CD4-positive, alpha-beta T cell treated with Interleukin-4 for 4 hours (primary cell): Measurements from ENCODE around the gene ATP1B4.
A peak's percentile ranks its signal among the peaks of the same experiment; 100 is the strongest.

Source experiments
- DNase-seq: peaks from one replicate; pipeline ENCODE4 v3.0.0-alpha.2; 2020

The ATP1B4 gene

DNA sequence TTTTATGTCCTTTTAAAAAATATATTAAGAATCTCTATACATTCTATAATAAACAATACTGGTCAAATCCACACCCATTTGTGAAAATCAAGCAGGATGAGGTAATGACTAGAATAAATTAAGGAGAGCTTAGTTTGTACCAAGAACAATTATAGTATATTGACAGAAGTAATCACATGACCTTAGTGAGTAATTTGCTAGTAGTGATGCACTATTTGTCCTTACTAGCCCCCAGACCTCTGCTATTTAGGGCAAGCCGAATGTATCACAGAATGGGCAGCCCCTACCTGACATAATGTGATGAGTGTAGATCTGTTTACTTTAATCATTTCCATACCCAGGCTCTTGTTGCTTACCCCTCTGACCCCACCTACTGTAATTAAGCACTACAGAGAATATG lies 15.8 kb downstream of the ATP1B4 start:
- no peak for DNase-seq

DNA sequence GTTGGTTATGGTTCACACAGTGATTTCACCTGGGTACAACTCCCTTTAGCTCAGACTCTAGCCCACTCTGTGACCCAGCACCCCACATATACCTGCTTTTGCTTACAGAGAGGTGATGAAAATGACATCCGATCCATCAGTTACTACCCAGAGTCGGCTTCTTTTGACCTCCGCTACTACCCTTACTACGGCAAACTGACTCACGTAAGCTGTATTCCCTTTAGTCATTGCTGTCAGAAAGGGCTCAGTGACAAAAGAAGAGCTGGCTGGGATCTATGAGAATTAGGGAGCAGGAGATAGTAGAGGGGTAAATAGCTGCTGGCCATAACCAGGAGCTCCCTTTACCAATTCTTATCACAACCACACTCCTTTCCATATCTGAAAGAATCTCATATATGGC lies 16.7 kb downstream of the ATP1B4 start:
- no peak for DNase-seq

DNA sequence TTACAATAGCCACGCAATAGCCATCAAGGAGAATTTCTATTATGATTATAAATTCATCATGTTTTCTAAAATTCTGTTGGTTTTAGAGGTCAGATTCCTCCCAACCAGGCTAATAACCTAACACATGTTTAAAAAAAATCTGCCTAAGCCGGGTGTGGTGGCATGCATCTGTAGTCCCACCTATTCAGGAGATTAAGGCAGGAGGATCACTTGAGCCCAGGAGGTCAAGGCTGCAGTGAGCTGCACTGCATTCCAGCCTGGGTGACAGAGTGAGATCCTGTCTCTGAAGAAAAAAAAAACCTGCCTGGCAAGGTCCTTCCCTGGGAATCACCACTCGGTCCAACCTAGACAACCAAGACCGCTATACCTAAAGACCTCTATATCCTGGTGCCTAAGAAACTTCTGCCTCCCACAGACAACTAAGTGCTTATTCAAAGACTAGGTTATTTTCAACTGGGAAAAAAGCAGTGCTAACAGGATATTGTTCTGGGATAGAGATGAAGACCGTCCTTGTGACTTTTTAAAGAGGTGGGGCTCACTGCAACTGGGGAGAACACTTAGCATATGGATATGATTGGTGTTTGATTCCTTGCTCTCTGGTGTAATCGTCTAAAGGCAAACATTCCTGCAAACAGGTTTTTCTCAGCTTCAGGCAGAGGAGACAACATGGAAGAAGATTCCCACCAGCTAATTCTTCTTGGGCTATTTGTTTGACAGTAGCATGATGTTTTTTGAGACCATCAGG lies 18.2 kb downstream of the ATP1B4 start:
- no peak for DNase-seq

DNA sequence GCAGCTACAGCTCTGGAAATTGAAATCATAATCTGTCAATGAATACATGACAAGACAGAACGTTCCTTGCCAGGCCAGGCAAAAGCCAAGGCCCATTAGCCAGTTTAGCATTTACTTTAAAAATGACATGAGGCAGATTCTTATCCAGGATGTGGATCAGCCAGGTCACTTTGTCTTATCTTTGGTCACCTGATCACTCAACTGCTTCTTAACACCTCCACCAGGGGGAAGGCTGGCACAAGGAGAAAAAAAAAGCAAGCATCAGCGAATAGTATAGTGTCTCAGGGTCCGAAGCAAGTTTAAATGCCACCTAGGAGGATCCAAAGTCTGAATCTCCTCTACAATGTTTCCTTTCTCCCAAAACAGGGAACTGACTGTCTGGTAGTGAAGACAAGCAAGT lies 18.8 kb downstream of the ATP1B4 start:
- DNase-seq: peak; percentile 25

DNA sequence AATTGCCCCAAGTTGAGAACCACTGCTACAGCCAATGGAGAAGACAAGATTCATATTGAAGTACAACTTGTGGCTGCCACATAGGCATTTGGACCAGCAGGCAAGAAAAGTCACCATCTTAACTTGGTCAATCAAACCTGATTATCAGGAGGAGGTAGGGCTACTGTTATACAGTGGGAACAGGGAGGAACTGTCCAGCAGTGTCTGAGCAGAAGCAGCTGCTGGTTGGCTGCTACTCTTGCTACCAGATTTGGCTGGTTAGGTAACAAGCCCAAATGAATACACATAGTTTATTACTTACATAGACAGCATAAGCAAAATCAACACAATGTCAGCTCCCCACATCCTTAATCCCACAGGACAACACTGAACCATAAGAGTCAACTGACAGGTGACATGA lies 39.4 kb downstream of the ATP1B4 start:
- no peak for DNase-seq

DNA sequence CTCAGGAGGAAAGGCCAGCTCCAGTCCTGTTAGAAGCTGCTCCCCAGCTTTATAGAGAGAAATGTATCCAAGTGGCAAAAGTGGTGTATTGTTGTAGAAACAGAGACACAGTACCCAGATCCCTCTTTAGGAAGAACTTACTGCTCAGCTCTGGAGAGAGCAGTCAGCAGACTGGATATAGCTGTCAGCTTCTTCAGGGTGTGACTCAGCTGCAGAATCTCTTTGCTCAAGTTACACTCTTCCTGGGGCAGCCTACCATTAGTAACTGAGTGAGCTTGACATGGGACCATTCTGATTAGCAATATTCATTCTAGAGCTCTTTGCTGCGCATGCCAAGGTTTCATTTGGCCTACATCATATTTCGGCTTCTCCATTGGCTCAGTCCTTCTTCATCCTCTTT lies 40.5 kb downstream of the ATP1B4 start:
- no peak for DNase-seq

DNA sequence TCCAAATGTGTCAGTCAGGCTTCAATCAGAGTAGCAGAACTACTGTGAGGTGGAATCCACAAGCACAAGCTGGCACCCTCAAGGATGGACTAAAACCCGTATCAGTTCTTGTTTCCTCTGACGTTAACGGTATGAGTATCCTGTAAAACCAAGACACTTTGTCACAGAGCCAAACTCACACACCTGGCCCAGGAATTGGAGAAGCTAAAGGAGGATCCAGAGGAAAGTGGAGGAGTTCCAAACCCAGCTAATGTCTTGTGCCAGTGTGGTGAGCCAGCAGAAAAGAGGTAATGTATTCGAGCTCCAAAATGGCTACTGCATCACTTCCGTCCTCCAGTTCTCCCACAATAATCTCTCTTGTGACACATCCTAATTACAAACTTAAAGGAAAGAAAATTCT lies 44.7 kb downstream of the ATP1B4 start:
- DNase-seq: no peak

DNA sequence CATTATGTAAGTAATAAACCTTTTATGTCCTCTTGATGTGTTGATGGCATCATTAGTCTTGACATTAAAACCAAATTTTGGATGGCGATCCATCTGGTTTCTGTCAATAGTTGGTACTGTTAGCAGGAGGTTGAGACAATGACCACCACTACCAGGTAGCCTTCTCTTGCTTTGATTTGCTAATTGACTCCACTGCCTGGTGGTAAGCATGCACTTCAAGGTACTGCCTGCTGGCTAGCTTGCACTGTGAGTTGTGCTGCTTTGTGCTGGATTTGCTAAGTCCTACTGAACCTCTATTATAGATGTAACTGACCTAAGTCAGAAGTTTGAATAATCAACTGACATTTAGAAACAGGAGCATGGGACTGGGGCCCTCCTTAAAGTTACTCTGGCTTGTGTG lies 46.3 kb downstream of the ATP1B4 start:
- no peak for DNase-seq

DNA sequence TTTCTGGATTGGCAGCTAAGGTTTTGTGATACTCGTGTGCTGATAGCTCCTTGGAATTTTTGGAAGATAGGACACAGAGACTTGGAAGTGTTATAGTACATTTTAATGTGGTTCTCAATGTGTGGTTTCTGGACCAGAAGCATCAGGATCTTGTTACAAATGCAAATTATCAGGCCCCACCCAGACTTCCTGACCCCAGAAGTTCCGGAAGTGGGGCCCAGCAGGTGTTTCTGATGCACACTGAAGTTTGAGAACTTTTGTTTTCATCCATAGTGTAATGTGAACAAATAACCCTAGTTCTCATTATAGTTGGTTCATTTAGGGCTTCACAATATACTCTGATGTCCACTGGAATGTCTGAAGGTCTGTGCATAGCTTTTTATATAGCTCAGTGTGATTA lies 57.6 kb downstream of the ATP1B4 start:
- peak; percentile 10 for DNase-seq

DNA sequence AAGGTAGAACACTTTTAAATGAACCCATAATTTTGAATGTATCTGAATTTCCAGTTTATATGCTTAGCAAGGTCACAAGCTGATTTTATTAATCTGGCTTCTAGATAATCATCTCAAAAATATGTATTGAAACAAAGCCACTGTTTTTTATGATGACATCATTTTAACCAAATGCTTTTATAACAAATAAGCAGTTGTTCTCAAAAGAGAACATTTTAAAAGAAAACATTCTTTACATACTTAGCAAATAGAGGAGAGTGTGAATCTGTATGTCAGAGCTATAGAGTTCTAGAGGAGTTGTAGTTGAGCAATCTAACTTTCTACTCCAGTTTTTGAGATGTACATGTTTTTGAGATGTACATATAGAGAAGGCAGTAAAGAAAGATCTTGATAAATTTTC lies 64.7 kb downstream of the ATP1B4 start:
- no peak for DNase-seq

DNA sequence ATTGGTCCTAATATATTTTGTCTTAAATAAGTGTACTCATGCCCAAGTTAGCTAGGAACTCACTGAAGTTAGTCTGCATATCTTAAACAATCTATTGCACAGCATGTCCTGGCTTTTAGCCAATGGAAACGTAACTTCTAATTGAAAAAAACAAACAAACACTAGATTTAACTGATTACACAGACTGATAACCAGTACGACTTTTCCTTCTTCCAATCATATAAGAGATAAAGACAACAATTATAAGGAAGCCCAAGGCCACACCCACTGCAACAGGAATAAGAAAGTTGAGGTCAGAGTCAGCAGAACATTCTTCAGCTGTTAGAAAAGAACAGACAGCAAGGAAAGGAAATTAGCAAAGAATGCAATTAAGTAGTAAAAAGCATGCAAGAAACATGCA lies 66.4 kb downstream of the ATP1B4 start:
- DNase-seq: peak; percentile 0

DNA sequence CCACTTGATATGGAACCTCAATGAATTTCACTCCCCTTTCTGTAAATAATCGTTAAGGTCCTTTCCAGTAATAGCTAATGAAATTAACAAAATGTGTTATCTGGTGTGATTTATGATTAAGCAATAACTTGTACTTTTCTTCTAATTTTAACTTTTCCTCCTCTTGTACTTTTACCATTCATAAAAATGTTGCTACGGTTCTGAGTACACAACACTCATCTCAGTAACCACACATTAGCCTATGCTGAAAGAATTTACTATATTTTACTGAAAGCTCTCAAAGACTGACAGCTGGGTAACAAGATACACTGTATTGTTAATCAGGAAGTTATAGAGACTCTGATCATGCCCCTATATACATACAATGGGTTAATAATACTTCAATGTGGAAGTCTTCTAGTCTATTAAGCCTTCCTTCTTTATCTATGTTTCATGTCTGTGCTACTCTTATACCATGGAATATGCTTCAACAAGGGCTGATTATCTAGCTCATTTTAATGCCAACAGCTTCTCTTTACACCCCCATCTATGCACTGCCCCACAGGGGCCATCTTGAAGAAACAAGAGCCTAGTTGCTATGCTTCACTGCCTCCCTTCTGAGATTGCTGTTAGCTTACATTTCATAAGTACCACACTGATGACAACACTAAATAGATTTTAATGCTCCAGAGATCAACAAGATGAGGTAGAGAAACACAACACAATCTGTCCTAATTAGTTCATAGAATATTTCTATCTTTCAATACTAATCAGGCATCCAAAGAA lies 68.1 kb downstream of the ATP1B4 start:
- DNase-seq: no peak
